ENCODE measurements around the gene MUC20.
"Not testable (repeated sequence)": the region's sequence is repeated elsewhere in the genome, so short reads cannot be mapped to it uniquely, and the experiment has no call there.

Gene MUC20

DNA sequence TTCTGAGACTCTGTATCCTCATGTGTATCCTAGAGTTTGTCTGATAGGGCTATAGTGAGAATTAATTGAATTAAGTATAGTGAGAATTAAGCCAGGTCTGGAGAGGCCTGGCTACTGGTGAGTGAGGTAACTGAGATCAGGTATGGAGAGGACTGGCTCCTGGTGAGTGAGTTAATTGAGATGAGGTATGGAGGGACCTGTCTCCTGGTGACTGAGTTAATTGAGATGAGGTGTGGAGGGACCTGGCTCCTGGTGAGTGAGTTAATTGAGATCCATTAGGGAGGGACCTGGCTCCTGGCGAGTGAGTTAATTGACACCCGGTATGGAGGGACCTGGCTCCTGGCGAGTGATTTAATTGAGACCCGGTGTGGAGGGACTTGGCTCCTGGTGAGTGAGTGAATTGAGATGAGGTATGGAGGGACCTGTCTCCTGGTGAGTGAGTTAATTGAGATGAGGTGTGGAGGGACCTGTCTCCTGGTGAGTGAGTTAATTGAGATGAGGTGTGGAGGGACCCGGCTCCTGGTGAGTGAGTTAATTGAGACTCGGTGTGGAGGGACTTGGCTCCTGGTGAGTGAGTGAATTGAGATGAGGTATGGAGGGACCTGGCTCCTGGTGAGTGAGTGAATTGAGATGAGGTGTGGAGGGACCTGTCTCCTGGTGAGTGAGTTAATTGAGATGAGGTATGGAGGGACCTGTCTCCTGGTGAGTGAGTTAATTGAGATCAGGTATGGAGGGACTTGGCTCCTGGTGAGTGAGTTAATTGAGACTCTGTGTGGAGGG is 10.5 kb upstream of the MUC20 start:
- not testable (repeated sequence) for DNase-seq

GRCh38 chr3:195711091-195711812 is 9.5 kb upstream of the MUC20 start:
- not testable (repeated sequence) for DNase-seq

- DNase-seq, result no peak
Observed at GRCh38 chr3:195711813-195712534, 8.8 kb upstream of the MUC20 start.

DNA sequence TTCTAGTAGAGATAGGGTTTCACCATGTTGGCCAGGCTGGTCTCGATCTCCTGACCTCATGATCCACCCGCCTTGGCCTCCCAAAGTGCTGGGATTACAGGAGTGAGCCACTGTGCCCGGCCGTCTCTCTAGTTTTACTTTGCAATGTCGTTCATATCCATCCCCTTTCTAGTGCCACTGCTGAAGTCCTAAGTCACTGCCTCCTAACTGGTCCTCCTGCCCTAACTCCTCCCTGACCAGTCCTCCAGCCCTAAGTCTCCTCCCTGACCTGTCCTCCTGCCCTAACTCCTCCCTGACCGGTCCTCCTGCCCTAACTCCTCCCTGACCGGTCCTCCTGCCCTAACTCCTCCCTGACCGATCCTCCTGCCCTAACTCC is 8.3 kb upstream of the MUC20 start:
- not testable (repeated sequence) for DNase-seq

GRCh38 chr3:195713150-195713549 is 7.6 kb upstream of the MUC20 start:
- DNase-seq, result not testable (repeated sequence)

DNA sequence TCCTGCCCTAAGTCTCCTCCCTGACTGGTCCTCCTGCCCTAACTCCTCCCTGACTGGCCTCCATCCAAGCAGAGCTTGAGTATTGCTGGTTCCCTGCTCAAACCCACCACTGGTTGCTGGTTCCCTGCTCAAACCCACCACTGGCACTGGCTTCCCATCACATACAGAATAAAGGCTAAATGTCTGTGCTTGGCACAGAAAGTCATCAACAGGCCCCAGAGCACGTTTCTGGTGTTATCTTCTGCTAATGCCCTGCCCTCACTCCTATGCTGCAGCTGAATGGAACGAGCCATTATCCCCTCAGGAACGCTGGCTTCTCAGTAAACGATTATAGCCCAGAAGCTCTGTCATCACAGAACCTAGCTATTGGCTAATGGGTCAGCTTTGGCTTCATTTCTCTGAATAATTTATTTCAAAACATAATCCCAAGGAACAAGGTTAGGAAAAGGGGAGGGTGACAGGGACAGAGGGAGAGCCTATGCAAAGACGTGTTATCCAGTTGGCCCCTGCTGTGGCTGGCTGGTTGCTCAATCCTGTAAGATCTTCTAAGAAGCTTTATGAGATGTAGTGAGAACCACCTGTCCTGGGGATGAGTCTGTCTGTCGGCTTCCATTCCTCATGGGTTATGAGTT is 6.3 kb upstream of the MUC20 start:
- DNase-seq, result no peak

DNA sequence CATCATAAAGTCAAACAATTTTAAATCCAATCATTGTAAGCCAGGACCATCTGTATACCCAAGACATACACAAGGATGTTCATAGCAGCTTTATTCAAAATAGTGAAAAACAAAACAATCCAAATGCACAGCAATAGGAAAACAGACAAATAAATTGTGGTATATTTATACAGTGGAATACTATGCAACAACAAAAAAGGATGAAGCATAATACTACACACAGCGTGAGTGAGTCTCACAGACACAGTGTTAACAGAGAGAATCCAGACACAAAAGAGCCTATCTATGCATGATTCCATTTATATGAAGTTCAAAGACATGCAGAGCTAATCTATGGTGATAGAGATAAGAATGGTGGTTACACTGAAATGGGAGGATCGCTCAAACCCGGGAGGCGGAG is 5.6 kb upstream of the MUC20 start:
- no peak for DNase-seq

DNA sequence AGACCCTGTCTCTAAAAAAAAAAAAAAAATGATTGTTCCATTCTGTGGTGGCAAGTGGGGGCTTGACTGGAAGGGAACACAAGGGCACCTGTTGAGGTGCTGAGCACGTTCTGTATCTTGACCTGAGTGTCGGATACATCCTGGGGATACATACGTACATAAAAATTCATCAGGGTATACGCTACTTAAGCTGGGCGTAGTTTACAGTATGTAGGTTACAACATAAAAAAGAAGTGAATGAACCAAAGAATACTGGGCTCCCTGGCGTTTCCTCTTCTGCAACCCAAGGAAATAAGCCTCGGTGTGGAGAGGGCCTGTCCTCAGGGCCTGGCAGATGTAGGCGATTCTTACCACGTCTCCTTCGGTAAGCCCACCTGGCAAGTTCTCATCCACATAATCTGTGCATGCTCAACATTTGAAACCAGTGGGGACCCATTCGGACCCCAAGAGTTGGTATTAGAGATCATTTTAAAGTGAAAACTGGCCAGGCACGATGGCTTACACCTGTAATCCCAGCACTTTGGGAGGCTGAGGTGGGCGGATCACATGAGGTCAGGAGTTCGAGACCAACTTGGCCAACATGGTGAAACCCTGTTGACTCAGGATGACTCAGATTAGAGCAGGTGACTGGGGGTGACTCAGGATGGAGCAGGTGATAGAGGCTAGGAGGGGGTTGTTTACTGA is 5.1 kb upstream of the MUC20 start:
- no peak for DNase-seq

DNA sequence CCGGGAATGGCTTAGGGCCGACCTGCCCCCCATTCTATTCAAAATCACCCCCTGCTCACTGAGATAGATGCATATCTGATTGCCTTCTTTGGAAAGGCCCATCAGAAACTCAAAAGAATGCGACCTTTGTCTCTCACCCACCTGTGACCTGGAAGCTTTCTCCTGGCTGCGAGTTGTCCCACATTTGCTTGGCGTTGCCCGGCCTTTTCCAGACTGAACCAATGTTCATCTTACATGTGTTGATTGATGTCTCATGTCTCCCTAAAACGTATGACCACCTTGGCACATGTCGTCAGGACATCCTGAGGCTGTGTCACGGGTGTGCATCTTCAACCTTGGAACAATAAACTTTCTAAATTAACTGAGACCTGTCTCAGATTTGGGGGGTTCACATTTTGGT is 3.4 kb upstream of the MUC20 start:
- DNase-seq, result no peak

DNA sequence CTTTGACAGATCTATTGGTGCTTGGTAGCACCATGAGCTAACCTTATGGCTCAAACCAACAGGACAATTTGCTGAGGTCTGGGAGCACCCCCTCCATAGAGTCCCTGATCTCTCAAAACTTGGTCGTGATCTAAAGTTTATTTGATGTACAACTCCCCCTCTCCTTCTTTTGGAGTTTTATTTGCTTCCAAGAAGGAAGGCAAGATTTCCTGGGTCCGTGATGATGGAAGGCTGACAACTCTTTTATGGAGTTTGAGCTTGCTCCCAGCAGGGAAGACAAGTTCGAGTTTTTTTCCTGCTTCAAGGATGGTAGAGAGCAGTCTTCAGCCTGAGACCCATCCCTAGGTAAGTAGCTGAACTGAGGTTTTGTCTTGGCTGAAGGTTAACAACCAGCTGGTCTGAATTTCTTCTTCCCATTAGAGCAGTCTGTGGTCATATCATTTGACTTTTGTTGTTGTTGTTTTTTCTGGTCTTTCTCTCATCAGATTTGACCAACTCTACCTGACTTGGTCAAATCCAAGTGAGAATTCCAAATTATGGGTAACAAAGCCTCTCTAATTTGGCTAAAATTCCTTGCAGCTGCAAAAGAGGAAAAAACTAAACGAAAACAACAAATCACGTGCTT is 2.8 kb upstream of the MUC20 start:
- DNase-seq, result no peak

GRCh38 chr3:195718477-195718984 is 2.2 kb upstream of the MUC20 start:
- no peak for DNase-seq

DNA sequence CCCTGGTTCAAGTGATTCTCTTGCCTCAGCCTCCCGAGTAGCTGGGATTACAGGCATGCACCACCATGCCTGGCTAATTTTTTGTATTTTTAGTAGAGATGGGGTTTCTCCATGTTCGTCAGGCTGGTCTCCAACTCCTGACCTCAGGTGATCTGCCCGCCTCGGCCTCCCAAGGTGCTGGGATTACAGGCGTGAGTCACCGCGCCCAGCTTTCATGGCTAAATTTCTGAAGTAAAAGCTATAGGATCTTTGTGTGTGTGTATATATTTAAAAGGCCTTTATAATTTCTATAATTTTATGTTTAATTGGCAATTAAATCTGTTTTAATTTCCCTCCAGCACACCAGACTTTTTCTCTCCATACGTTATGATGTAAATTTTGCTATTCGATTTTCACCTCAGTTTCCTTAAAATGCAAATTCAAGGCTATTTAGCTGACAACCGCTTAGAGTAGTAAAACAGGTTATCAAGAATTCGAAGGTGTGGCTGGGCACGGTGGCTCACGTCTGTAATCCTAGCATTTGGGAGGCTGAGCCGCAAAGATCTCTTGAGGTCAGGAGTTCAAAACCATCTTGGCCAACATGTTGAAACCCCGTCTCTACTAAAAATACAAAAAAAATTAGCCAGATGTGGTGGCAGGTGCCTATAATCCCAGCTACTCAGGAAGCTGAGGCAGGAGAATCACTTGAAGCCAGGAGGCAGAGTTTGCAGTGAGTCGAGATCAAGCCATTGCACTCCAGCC is 1.1 kb upstream of the MUC20 start:
- DNase-seq, result not testable (repeated sequence)

DNA sequence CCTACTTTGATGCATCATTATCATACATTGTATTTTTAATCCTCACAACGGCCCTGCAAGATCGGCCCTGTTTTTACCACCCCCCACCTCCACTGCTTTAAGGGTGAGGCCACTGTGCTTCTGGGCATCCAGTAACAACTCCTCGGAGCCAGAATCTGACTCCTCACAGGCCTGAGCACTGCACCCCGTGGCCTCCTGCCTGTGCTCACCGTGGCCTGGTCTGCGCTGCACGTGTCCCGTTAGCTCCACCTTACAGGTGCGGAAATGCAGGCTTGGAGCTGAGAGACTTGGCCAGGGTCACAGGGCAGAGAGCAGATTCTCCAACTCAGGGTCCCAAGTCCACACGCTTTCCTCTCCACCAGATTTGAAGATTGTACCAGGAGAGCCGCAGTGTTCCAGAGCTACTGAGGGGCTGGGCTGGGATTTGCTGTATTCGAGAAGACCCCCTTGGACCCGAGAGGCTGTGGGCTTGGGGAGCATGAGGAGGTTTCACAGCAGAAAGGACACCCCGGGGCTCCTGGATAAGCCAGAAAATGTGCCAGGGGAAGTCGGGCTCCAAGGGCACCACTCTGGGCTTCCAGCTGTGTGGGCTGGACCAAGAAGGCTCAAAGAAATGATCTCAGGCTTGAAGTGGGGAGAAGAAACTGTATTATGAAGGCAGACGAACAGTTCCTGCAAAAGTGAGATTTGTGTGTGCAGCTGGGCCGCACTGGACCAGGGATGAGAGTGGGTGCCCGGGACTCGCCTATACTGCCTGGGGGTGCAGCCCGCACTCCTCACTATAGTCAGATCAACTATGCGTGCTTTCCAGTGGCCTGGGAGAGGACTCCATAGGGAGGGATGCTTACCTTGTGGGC is 1.6 kb downstream of the MUC20 start:
- DNase-seq, result not testable (repeated sequence)

GRCh38 chr3:195722996-195723345 is 2.2 kb downstream of the MUC20 start:
- DNase-seq, result not testable (repeated sequence)

DNA sequence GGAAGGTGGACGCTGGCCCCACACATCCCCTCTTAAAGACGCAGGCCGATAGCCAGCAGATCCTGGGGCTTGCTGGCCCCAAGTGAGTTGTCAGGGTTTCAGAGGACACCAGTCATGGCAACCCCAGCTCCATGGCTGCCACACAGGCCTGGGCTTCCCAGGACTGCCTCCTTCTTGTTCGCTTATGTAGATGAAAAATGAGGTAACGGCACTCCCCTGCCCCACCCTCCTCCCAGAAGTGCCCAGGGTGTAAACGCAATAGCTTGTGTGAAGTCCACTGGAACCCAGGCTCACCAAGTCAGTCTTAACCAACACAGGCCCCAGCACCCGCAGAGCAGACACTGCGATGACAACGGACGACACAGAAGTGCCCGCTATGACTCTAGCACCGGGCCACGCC is 3.6 kb downstream of the MUC20 start:
- not testable (repeated sequence) for DNase-seq

DNA sequence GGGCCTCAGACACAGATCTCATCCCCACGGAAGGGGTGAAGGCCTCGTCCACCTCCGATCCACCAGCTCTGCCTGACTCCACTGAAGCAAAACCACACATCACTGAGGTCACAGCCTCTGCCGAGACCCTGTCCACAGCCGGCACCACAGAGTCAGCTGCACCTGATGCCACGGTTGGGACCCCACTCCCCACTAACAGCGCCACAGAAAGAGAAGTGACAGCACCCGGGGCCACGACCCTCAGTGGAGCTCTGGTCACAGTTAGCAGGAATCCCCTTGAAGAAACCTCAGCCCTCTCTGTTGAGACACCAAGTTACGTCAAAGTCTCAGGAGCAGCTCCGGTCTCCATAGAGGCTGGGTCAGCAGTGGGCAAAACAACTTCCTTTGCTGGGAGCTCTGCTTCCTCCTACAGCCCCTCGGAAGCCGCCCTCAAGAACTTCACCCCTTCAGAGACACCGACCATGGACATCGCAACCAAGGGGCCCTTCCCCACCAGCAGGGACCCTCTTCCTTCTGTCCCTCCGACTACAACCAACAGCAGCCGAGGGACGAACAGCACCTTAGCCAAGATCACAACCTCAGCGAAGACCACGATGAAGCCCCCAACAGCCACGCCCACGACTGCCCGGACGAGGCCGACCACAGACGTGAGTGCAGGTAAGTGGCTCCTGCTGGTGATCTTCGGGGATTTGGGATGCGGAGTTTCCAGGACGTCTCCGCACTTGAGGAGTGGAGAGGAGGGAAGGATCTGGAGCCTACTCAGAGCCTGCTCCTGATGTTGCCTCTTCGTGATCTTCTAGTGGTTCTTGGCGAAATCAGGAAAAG is 5.3 kb downstream of the MUC20 start:
- not testable (repeated sequence) for DNase-seq

GRCh38 chr3:195727606-195728195 is 6.9 kb downstream of the MUC20 start:
- no peak for DNase-seq

DNA sequence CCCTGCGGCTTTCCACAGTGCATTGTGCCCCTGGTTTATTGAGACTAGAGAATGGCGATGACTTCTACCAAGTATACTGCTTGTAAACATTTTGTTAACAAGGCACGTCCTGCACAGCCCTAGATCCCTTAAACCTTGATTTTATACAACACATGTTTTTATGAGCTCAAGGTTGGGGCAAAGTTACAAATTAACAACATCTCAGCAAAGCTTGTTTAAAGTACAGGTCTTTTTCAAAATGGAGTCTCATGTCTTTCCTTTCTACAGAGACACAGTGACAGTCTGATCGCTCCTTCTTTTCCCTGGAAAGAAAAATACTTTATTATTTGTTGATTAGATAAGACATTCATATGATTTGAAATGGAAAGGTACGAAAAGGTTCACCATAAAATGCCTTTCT is 8.0 kb downstream of the MUC20 start:
- DNase-seq, result not testable (repeated sequence)

All from OCI-M1 (cell line).